LNCaP clone FGC (cell line): ENCODE results near the gene GOLGA3.
"Not testable (repeated sequence)": the region's sequence is repeated elsewhere in the genome, so short reads cannot be mapped to it uniquely, and the experiment has no call there.

Experiments used
- DNase-seq: peaks from one replicate; pipeline ENCODE4 v3.0.0-alpha.2; 2011; ENCODE audit warnings: low read depth
- H3K4me3 ChIP-seq: 2 replicates; pipeline ENCODE4 v1.5.1; 2011; ENCODE audit warnings: mild to moderate bottlenecking, low read depth, low read length, control low read depth
- TF ChIP-seq, protein P1 (sequence below): IDR thresholded peaks from 2 replicates; pipeline ENCODE4 v1.5.1; 2012; ENCODE audit warnings: mild to moderate bottlenecking; ENCODE audit not compliant: control insufficient read depth, insufficient read depth; ENCODE audit errors: extremely low read depth

The GOLGA3 gene

DNA sequence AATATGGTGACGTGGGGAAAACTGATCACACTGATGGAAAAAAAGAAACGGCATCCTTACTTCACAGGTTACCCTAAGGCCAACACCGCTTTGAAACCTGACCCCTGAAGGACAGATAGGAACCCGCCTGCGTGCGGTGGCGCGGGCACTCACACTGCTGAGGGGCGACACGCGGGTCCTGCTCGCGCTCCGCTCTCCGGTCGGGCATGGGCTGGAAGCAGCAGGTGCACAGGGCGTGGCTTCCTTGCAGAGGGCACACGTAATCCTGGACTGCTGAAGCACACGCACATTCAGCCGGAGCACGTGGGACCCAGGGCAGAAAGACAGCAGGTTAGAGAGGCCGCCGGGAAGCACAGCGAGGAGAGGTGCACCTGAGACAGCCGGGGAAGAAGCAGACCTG is 22.8 kb upstream of the GOLGA3 start:
- DNase-seq, result no peak
- H3K4me3 ChIP-seq, result no peak overlapping the region
- TF ChIP-seq, protein P1, sequence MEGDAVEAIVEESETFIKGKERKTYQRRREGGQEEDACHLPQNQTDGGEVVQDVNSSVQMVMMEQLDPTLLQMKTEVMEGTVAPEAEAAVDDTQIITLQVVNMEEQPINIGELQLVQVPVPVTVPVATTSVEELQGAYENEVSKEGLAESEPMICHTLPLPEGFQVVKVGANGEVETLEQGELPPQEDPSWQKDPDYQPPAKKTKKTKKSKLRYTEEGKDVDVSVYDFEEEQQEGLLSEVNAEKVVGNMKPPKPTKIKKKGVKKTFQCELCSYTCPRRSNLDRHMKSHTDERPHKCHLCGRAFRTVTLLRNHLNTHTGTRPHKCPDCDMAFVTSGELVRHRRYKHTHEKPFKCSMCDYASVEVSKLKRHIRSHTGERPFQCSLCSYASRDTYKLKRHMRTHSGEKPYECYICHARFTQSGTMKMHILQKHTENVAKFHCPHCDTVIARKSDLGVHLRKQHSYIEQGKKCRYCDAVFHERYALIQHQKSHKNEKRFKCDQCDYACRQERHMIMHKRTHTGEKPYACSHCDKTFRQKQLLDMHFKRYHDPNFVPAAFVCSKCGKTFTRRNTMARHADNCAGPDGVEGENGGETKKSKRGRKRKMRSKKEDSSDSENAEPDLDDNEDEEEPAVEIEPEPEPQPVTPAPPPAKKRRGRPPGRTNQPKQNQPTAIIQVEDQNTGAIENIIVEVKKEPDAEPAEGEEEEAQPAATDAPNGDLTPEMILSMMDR, result no peak

- no peak for DNase-seq
- TF ChIP-seq, protein P1, result no peak
- H3K4me3 ChIP-seq, result no peak overlapping the region
These were observed 21.6 kb upstream of the GOLGA3 start for GRCh38 chr12:132850291-132850690.

GRCh38 chr12:132848521-132848920 is 19.9 kb upstream of the GOLGA3 start:
- TF ChIP-seq, protein P1, result no peak
- DNase-seq, result no peak
- no peak overlapping the region for H3K4me3 ChIP-seq

- DNase-seq, result no peak
- TF ChIP-seq, protein P1, result no peak
- H3K4me3 ChIP-seq, result no peak overlapping the region
These were observed 19.0 kb upstream of the GOLGA3 start for GRCh38 chr12:132847363-132848356.

DNA sequence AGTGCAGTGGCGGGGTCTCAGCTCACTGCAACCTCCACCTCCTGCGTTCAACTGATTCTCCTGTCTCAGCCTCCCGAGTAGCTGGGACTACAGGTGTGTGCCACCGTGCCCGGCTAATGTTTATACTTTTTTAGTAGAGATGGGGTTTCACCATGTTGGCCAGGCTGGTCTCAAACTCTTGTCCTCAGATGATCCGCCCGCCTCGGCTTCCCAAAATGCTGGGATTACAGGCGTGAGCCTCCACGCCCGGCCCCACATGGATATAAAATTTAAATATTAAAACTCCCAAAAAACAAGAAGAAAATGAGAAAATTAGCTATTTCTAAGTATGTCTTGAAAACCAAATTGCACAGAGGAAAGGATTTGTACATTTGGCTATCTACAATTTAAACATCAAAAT is 16.0 kb upstream of the GOLGA3 start:
- DNase-seq, H3K4me3 ChIP-seq: not testable (repeated sequence)

- TF ChIP-seq, protein P1, result no peak
These were observed 13.9 kb upstream of the GOLGA3 start for GRCh38 chr12:132842449-132843045.

DNA sequence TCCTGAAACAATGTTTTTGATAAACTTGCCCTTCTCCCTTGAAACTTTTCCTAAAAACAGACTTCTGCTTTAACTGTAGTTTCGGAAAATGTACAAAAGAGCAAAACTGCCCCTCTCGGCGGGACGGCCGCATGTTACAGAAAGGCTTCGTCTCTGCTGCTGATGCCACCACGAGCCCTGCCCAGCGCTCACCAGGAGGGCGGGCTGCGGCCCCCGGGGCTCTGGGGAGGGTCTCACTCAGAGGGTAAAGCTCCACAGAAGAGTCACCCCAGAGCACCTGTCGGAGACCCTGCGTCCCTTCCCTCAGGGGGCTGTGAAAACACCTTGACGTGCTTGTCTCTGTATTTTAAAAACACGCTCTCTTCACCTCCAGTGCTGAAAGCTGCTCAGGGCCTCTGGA is 12.5 kb upstream of the GOLGA3 start:
- TF ChIP-seq, protein P1, result no peak
- H3K4me3 ChIP-seq, result no peak overlapping the region
- no peak for DNase-seq

More at GRCh38 chr12:132842449-132843045, 13.9 kb upstream of the GOLGA3 start:
- DNase-seq, result no peak
- H3K4me3 ChIP-seq, result no peak overlapping the region
